Measurements from ENCODE around the gene CACNB4. TPM values are rescaled to one million over a fixed set of nuclear protein-coding genes. Genes with fewer than 3 reads are reported as not detected.

CACNB4 gene
- total RNA-seq, 1 donor from 2014 or later: 4.9 TPM

GRCh38 chr2:151783133-151783520 is 315.7 kb downstream of the CACNB4 start:
- peaks cover 0 to 6% of the 10 kb centered on the region in 2 donors for H3K36me3 ChIP-seq
- intact Hi-C loops (cut with DNase I): no loop called here
- H3K27me3 ChIP-seq: no peaks in the 10 kb centered on the region
- no peak overlapping the region for H3K27ac ChIP-seq
- H3K4me1 ChIP-seq: no peaks in the 10 kb centered on the region
- no peak overlapping the region for H3K4me3 ChIP-seq
- TF ChIP-seq POLR2A (IDR thresholded peaks at IDR 0.05) (no peak), POLR2AphosphoS5 (IDR thresholded peaks at IDR 0.05; ENCODE audit: insufficient read depth in 1 of 2, low read depth in 1 of 2) (no peak)
- DNase-seq (ENCODE audit: extremely low spot score in 2 of 2): no peak
- H3K9me3 ChIP-seq: no peaks in the 10 kb centered on the region

Small RNA genes within 50 kb of the gene (small RNA-seq; reads per million reads assigned to genes)
- not detected for gene RPL30P2

Other genes with a start within 250 kb of the CACNB4 start
- 27.5 TPM for gene STAM2, start 76.7 kb upstream of the CACNB4 start, total RNA-seq
- 35.4 TPM for gene FMNL2, start 236.1 kb upstream of the CACNB4 start, total RNA-seq